Stomach (tissue), 4 donors: ENCODE measurements around the gene PPP3R2.

ENCODE experiments used
- EP300 ChIP-seq: sonication (generic); formaldehyde crosslinking; IDR thresholded peaks from one replicate; pipeline ENCODE4 v1.6.1; 2017; ENCODE audit warnings: antibody characterized with exemption
- POLR2A ChIP-seq, 4 donors: fragments of 450-650 bp; IDR thresholded peaks; one replicate each; pipeline ENCODE4 v1.6.1; 2016; ENCODE audit warnings: antibody characterized with exemption in 4 of 4, control low read depth in 2 of 4, mild to moderate bottlenecking in 1 of 4, moderate library complexity in 1 of 4
- TF ChIP-seq, protein P1 (sequence below), 7 experiments: fragments of 450-650 bp in 4 of 7; fragments of 200-600 bp in 3 of 7; sonication (generic) in 3 of 7; IDR thresholded peaks; one replicate each; pipeline ENCODE4 v1.5.1; 2016 to 2019; ENCODE audit warnings: antibody characterized with exemption in 7 of 7, control low read depth in 2 of 7, mild to moderate bottlenecking in 1 of 7

DNA sequence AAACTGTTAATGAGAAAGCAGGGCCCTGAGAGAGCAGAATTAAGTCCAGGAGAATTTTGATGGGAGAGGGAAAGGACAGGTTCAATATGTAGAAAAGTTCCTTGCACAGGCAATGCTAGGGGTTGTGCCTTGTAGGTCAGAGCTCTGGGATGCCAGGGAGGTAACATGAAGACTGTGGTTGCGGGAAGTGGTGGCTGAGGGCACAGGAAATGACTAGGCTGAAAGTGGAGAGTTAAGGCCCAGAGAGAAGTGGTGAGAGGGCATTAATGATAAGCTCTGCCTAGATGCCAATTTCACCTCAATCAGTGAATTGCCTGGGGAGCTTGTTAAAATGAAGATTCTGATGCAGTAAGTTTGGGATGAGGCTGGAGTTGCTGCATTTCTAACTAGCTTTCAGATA lies 31.5 kb upstream of the PPP3R2 start:
- TF ChIP-seq, protein P1, sequence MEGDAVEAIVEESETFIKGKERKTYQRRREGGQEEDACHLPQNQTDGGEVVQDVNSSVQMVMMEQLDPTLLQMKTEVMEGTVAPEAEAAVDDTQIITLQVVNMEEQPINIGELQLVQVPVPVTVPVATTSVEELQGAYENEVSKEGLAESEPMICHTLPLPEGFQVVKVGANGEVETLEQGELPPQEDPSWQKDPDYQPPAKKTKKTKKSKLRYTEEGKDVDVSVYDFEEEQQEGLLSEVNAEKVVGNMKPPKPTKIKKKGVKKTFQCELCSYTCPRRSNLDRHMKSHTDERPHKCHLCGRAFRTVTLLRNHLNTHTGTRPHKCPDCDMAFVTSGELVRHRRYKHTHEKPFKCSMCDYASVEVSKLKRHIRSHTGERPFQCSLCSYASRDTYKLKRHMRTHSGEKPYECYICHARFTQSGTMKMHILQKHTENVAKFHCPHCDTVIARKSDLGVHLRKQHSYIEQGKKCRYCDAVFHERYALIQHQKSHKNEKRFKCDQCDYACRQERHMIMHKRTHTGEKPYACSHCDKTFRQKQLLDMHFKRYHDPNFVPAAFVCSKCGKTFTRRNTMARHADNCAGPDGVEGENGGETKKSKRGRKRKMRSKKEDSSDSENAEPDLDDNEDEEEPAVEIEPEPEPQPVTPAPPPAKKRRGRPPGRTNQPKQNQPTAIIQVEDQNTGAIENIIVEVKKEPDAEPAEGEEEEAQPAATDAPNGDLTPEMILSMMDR (IDR thresholded peaks at IDR 0.05), result no peak
- TF ChIP-seq EP300 (no peak), POLR2A (IDR thresholded peaks at IDR 0.05) (no peak)
